HepG2 (cell line): ENCODE results near the gene KAZN. TPM values are rescaled to one million over a fixed set of nuclear protein-coding genes. Genes with fewer than 3 reads are reported as not detected.

Experiments
- ATAC-seq: fragments of 200-7000 bp; cut with Tn5 transposase; 3 replicates; pipeline ENCODE4 v1.9.1; 2020; ENCODE audit warnings: mild to moderate bottlenecking, moderate library complexity
- BruUV-seq: library from RNA; stranded (reverse); fragments of 400-500 nt; replicated peaks from 2 replicates; lab custom pipeline; 2021; lab: Mats Ljungman, UMichigan
- CTCF ChIA-PET: fragments of 300-600 bp; formaldehyde crosslinking; extraction: SDS; loops from one replicate; lab custom pipeline; 2021; ENCODE audit warnings: low total read pairs, inconsistent platforms, low intra/inter-chr PET ratio; lab: Yijun Ruan, JAX
- POLR2A ChIA-PET: fragments of 350-600 bp; sonication (Branson Sonifier 250); formaldehyde crosslinking; loops from one replicate; lab custom pipeline; 2020; ENCODE audit warnings: antibody characterized with exemption, inconsistent platforms; lab: Yijun Ruan, JAX
- DNase-seq: peaks from one replicate; pipeline ENCODE4 v3.0.0-alpha.2; 2015; ENCODE audit warnings: low spot score
- FAIRE-seq: peaks from 3 replicates; lab custom pipeline; 2011; peaks lifted over from hg19 to GRCh38; lab: Jason Lieb, UNC
- H2AFZ ChIP-seq: one replicate; pipeline ENCODE4 v1.6.1; 2011; ENCODE audit warnings: low read length, inconsistent platforms
- H3K27ac ChIP-seq: fragments of 300-600 bp; 3 replicates; pipeline ENCODE4 v1.8.0; 2011; ENCODE audit warnings: mixed run types, mild to moderate bottlenecking, mixed read lengths, low read length, inconsistent platforms; ENCODE audit not compliant: insufficient read depth; ENCODE audit errors: extremely low read length
- H3K27me3 ChIP-seq, 2 experiments: fragments of 200-600 bp in 1 of 2; 2 replicates in 1 of 2; 3 replicates in 1 of 2; pipeline versions ENCODE4 v1.6.0 to v1.8.0; 2011; ENCODE audit warnings: low read length in 2 of 2, mild to moderate bottlenecking in 2 of 2, moderate library complexity in 2 of 2, inconsistent platforms in 1 of 2; ENCODE audit not compliant: insufficient read depth in 2 of 2, control insufficient read depth in 1 of 2
- H3K36me3 ChIP-seq, 2 experiments: fragments of 200-600 bp in 1 of 2; replicated peaks in 1 of 2; 2 replicates in 1 of 2; 3 replicates in 1 of 2; pipeline versions ENCODE4 v1.5.1 to v1.8.0; 2011; ENCODE audit warnings: low read length in 2 of 2, inconsistent platforms in 1 of 2; ENCODE audit not compliant: insufficient read depth in 2 of 2, control insufficient read depth in 1 of 2
- H3K4me1 ChIP-seq: 2 replicates; pipeline ENCODE4 v1.5.1; 2012; ENCODE audit warnings: low read length, inconsistent platforms; ENCODE audit not compliant: insufficient read depth
- H3K4me2 ChIP-seq: 2 replicates; pipeline ENCODE4 v1.6.0; 2011; ENCODE audit warnings: low read depth, low read length, inconsistent platforms
- H3K4me3 ChIP-seq, 3 experiments: fragments of 200-600 bp in 1 of 3; sonication (generic), shearing (Covaris generic) in 1 of 3; replicated peaks in 1 of 3; 2 replicates each; pipeline ENCODE4 v1.5.1; 2011 to 2016; ENCODE audit warnings: low read length in 3 of 3, inconsistent platforms in 2 of 3, low read depth in 2 of 3, mild to moderate bottlenecking in 2 of 3, control low read depth in 1 of 3, mixed read lengths in 1 of 3; ENCODE audit not compliant: insufficient read depth in 1 of 3
- H3K79me2 ChIP-seq: one replicate; pipeline ENCODE4 v1.6.1; 2011; ENCODE audit warnings: low read length, inconsistent platforms; ENCODE audit not compliant: insufficient read depth
- H3K9ac ChIP-seq: 2 replicates; pipeline ENCODE4 v1.6.0; 2011; ENCODE audit warnings: mild to moderate bottlenecking, low read depth, low read length, inconsistent platforms; ENCODE audit not compliant: insufficient read depth
- H3K9me3 ChIP-seq: 2 replicates; pipeline ENCODE4 v1.5.1; 2012; ENCODE audit warnings: mild to moderate bottlenecking, low read length
- H4K20me1 ChIP-seq: 2 replicates; pipeline ENCODE4 v1.6.0; 2011; ENCODE audit warnings: inconsistent platforms, mild to moderate bottlenecking, low read length, moderate library complexity; ENCODE audit not compliant: insufficient read depth
- CAMTA2 ChIP-seq: sonication (generic); formaldehyde crosslinking; IDR thresholded peaks from 2 replicates; pipeline ENCODE4 v1.4.0; 2020; ENCODE audit warnings: mild to moderate bottlenecking, missing genetic modification reagents, borderline replicate concordance
- KDM5B ChIP-seq: sonication (generic); formaldehyde crosslinking; IDR thresholded peaks from 2 replicates; pipeline ENCODE4 v1.4.0; 2020; ENCODE audit warnings: missing genetic modification reagents, mild to moderate bottlenecking, borderline replicate concordance
- TFDP2 ChIP-seq: sonication (generic); formaldehyde crosslinking; IDR thresholded peaks from 2 replicates; pipeline ENCODE4 v1.4.0; 2020; ENCODE audit warnings: missing genetic modification reagents
- ZNF101 ChIP-seq: sonication (generic); formaldehyde crosslinking; IDR thresholded peaks from 2 replicates; pipeline ENCODE4 v1.4.0; 2020; ENCODE audit warnings: mild to moderate bottlenecking, low read depth, missing genetic modification reagents, borderline replicate concordance
- ZNF234 ChIP-seq: sonication (generic); formaldehyde crosslinking; conservative IDR thresholded peaks from 2 replicates; pipeline ENCODE4 v1.5.1; 2020; ENCODE audit warnings: mild to moderate bottlenecking, missing genetic modification reagents
- ZNF292 ChIP-seq: sonication (generic); formaldehyde crosslinking; IDR thresholded peaks from 2 replicates; pipeline ENCODE4 v1.8.1; 2022; ENCODE audit warnings: mild to moderate bottlenecking, low read depth, missing genetic modification reagents, borderline replicate concordance
- ZNF317 ChIP-seq: sonication (generic); formaldehyde crosslinking; IDR thresholded peaks from 2 replicates; pipeline ENCODE4 v1.5.0; 2020; ENCODE audit warnings: mild to moderate bottlenecking, missing genetic modification reagents
- ZNF362 ChIP-seq: sonication (generic); formaldehyde crosslinking; IDR thresholded peaks from 2 replicates; pipeline ENCODE4 v1.4.0; 2020; ENCODE audit warnings: missing genetic modification reagents, mild to moderate bottlenecking, borderline replicate concordance
- ZNF431 ChIP-seq: sonication (generic); formaldehyde crosslinking; IDR thresholded peaks from 2 replicates; pipeline ENCODE4 v1.9.0; 2022; ENCODE audit warnings: missing genetic modification reagents, low read depth, mild to moderate bottlenecking, borderline replicate concordance
- ZNF597 ChIP-seq: sonication (generic); formaldehyde crosslinking; IDR thresholded peaks from 2 replicates; pipeline ENCODE4 v1.5.0; 2020; ENCODE audit warnings: missing genetic modification reagents
- ZNF607 ChIP-seq: sonication (generic); formaldehyde crosslinking; IDR thresholded peaks from 2 replicates; pipeline ENCODE4 v1.5.1; 2020; ENCODE audit warnings: missing genetic modification reagents, mild to moderate bottlenecking, borderline replicate concordance
- ZNF772 ChIP-seq: sonication (generic); formaldehyde crosslinking; IDR thresholded peaks from 2 replicates; pipeline ENCODE4 v1.5.0; 2020; ENCODE audit warnings: mild to moderate bottlenecking, missing genetic modification reagents
- ZNF776 ChIP-seq: sonication (generic); formaldehyde crosslinking; IDR thresholded peaks from 2 replicates; pipeline ENCODE4 v1.4.0; 2020; ENCODE audit warnings: mild to moderate bottlenecking, missing genetic modification reagents
- WGBS: methylation state at CpG from one replicate; pipeline ENCODE4 v1.1.6; 2017; ENCODE audit warnings: low lambda C conversion rate; 5-methylcytosine and 5-hydroxymethylcytosine counted together
- in situ Hi-C: cut with HindIII; loops from 2 replicates; pipeline ENCODE4 v1.10.0; 2017; ENCODE audit warnings: low pct_unique_long_range_greater_than_20kb; ENCODE audit not compliant: extremely low pct_ligation_motif_present
- intact Hi-C: fragments of 100-400 bp; cut with micrococcal nuclease; formaldehyde crosslinking; loops from one replicate; pipeline ENCODE4 v1.10.0; 2022; ENCODE audit not compliant: unreplicated experiment
- polyA plus RNA-seq, 8 experiments: library from polyadenylated mRNA; depleted of rRNA in 3 of 8; stranded (reverse) in 7 of 8; unstranded in 1 of 8; fragments of >200 nt; fragmentation: Illumina TruSeq in 4 of 8; extraction: Trizol in 4 of 8; gene quantifications; 2 replicates each; pipeline versions ENCODE4 v1.2.1 to v1.2.3, GENCODE V29; 2011 to 2016; ENCODE audit warnings: low read depth in 4 of 8, missing spikeins in 1 of 8, mixed read lengths in 1 of 8; ENCODE audit not compliant: insufficient read depth in 1 of 8
- total RNA-seq, 5 experiments: library from RNA; depleted of rRNA; stranded (reverse); fragments of >200 nt; fragmentation: Illumina TruSeq; extraction: Trizol; gene quantifications; 2 replicates each; pipeline ENCODE4 v1.2.3, GENCODE V29; 2016; ENCODE audit warnings: low read depth in 1 of 5

Gene KAZN
- total and polyA plus RNA-seq, 2 of the 13 experiments (the other 11 are each of a cell fraction or from before 2014, with no cell fraction given), result 10.4 to 13.5 TPM

- Histone ChIP-seq H3K9ac (no peak overlapping the region), H3K79me2 (no peaks in the 10 kb centered on the region), H2AFZ (no peak overlapping the region), H3K4me3 (no peak overlapping the region), H3K4me2 (no peak overlapping the region), H3K4me1 (no peaks in the 10 kb centered on the region), H3K27me3 (peaks cover 3 to 72% of the 10 kb centered on the region in 2 experiments), H3K9me3 (no peaks in the 10 kb centered on the region), H3K36me3 (no peaks in the 10 kb centered on the region), H3K27ac (no peak overlapping the region), H4K20me1 (no peaks in the 10 kb centered on the region)
- ChIA-PET CTCF (interaction anchor here (1.7 kb wide), 1 partner anchor 239 kb away, joined by 3 read pairs; no protein-coding TSS in a partner anchor), POLR2A (no interaction called here)
- BruUV-seq, result no TSS peak
- ATAC-seq (no peak), FAIRE-seq (no peak), DNase-seq (no peak)
- intact Hi-C loops (no loop called here), in situ Hi-C loops (no loop called here)
- WGBS, result 3% methylated on average over 7 of the region's 7 CpGs
- TF ChIP-seq ZNF776 (CRISPR knock-in tag), result no peak
- no peak for TF ChIP-seq ZNF431 (CRISPR knock-in tag)
- no peak for TF ChIP-seq ZNF234 (CRISPR knock-in tag)
- no peak for TF ChIP-seq ZNF597
- no peak for TF ChIP-seq CAMTA2 (CRISPR knock-in tag)
- no peak for TF ChIP-seq ZNF772 (CRISPR knock-in tag)
- TF ChIP-seq ZNF101 (CRISPR knock-in tag), result no peak
- TF ChIP-seq ZNF292, result no peak
- no peak for TF ChIP-seq KDM5B (CRISPR knock-in tag)
- no peak for TF ChIP-seq TFDP2 (CRISPR knock-in tag)
- no peak for TF ChIP-seq ZNF607 (CRISPR knock-in tag)
- no peak for TF ChIP-seq ZNF317 (CRISPR knock-in tag)
- no peak for TF ChIP-seq ZNF362 (CRISPR knock-in tag)
Observed at GRCh38 chr1:14788080-14788479, 189.6 kb downstream of the KAZN start.
